WTC11 (cell line): ENCODE data around the gene CCDC88A. TPM values are rescaled to one million over a fixed set of nuclear protein-coding genes. Genes with fewer than 3 reads are reported as not detected.

ENCODE experiments used
- ATAC-seq: fragments of 200-7000 bp; cut with Tn5 transposase; 2 replicates; pipeline ENCODE4 v1.10.0; 2021; ENCODE audit warnings: mild to moderate bottlenecking, moderate library complexity
- CTCF ChIA-PET: fragments of 300-600 bp; sonication (Branson Sonifier 250); formaldehyde crosslinking; loops from one replicate; lab custom pipeline; 2021; ENCODE audit warnings: antibody characterized with exemption; lab: Charles Lee
- POLR2A ChIA-PET: fragments of 350-600 bp; sonication (Branson Sonifier 250); formaldehyde crosslinking; loops from one replicate; lab custom pipeline; 2021; ENCODE audit warnings: antibody characterized with exemption; lab: Charles Lee
- DNase-seq: peaks from one replicate; pipeline ENCODE4 v3.0.0; 2021; ENCODE audit warnings: low spot score
- H3K27ac Mint-ChIP-seq: 2 replicates; pipeline ENCODE4 v1.8.0; 2021; ENCODE audit warnings: mixed read lengths
- H3K27me3 Mint-ChIP-seq: 2 replicates; pipeline ENCODE4 v1.8.0; 2021; ENCODE audit warnings: low read depth, mild to moderate bottlenecking, moderate library complexity, mixed read lengths
- H3K36me3 Mint-ChIP-seq: 2 replicates; pipeline ENCODE4 v1.8.0; 2021; ENCODE audit warnings: mixed read lengths
- H3K4me1 Mint-ChIP-seq: 2 replicates; pipeline ENCODE4 v1.8.0; 2022; ENCODE audit warnings: mixed read lengths
- H3K4me3 Mint-ChIP-seq: 2 replicates; pipeline ENCODE4 v1.8.0; 2021; ENCODE audit warnings: mild to moderate bottlenecking, moderate library complexity, mixed read lengths
- H3K9me3 Mint-ChIP-seq: 2 replicates; pipeline ENCODE4 v1.8.0; 2021; ENCODE audit warnings: mixed read lengths
- ATF2 ChIP-seq: sonication (generic); formaldehyde crosslinking; IDR thresholded peaks from 2 replicates; pipeline ENCODE4 v1.8.1; 2022; ENCODE audit warnings: low read depth, missing genetic modification reagents, borderline replicate concordance
- ATF3 ChIP-seq: sonication (generic); formaldehyde crosslinking; conservative IDR thresholded peaks from 2 replicates; pipeline ENCODE4 v1.8.1; 2022; ENCODE audit warnings: mild to moderate bottlenecking, missing genetic modification reagents
- CDX4 ChIP-seq: fragments of 250-450 bp; sonication (Bioruptor Pico); IDR thresholded peaks from 2 replicates; pipeline ENCODE4 v1.9.0; 2021; ENCODE audit warnings: moderate library complexity, mild to moderate bottlenecking, inconsistent platforms, borderline replicate concordance
- CREM ChIP-seq: sonication (generic); formaldehyde crosslinking; IDR thresholded peaks from 2 replicates; pipeline ENCODE4 v1.8.1; 2022; ENCODE audit warnings: mild to moderate bottlenecking, missing genetic modification reagents, moderate library complexity
- ERG ChIP-seq: fragments of 250-450 bp; sonication (Bioruptor Pico); IDR thresholded peaks from 2 replicates; pipeline ENCODE4 v1.8.0; 2021; ENCODE audit warnings: mild to moderate bottlenecking
- HMGA2 ChIP-seq: fragments of 250-450 bp; sonication (Bioruptor Pico); IDR thresholded peaks from 2 replicates; pipeline ENCODE4 v1.4.0; 2021; ENCODE audit warnings: mild to moderate bottlenecking, moderate library complexity
- JUN ChIP-seq: sonication (generic); formaldehyde crosslinking; IDR thresholded peaks from 2 replicates; pipeline ENCODE4 v1.8.0; 2023; ENCODE audit warnings: mild to moderate bottlenecking, missing genetic modification reagents
- MAX ChIP-seq: sonication (generic); formaldehyde crosslinking; IDR thresholded peaks from 2 replicates; pipeline ENCODE4 v1.8.0; 2022; ENCODE audit warnings: mild to moderate bottlenecking, missing genetic modification reagents
- MLX ChIP-seq: sonication (generic); formaldehyde crosslinking; IDR thresholded peaks from 2 replicates; pipeline ENCODE4 v1.8.1; 2023; ENCODE audit warnings: mild to moderate bottlenecking, missing genetic modification reagents, moderate library complexity
- MYBL2 ChIP-seq: sonication (generic); formaldehyde crosslinking; IDR thresholded peaks from 2 replicates; pipeline ENCODE4 v1.8.1; 2023; ENCODE audit warnings: mild to moderate bottlenecking, moderate library complexity, missing genetic modification reagents
- NFYB ChIP-seq: sonication (generic); formaldehyde crosslinking; conservative IDR thresholded peaks from 2 replicates; pipeline ENCODE4 v1.8.0; 2022; ENCODE audit warnings: low read depth, missing genetic modification reagents
- RORB ChIP-seq: fragments of 250-450 bp; sonication (Bioruptor Pico); IDR thresholded peaks from 2 replicates; pipeline ENCODE4 v1.9.0; 2021; ENCODE audit warnings: mild to moderate bottlenecking
- SP1 ChIP-seq: sonication (generic); formaldehyde crosslinking; conservative IDR thresholded peaks from 2 replicates; pipeline ENCODE4 v1.8.1; 2022; ENCODE audit warnings: missing genetic modification reagents
- ZBTB43 ChIP-seq: sonication (generic); formaldehyde crosslinking; IDR thresholded peaks from 2 replicates; pipeline ENCODE4 v1.8.1; 2023; ENCODE audit warnings: mild to moderate bottlenecking, missing genetic modification reagents
- ZNF121 ChIP-seq: sonication (generic); formaldehyde crosslinking; IDR thresholded peaks from 2 replicates; pipeline ENCODE4 v1.8.0; 2023; ENCODE audit warnings: missing genetic modification reagents
- ZNF138 ChIP-seq: sonication (generic); formaldehyde crosslinking; conservative IDR thresholded peaks from 2 replicates; pipeline ENCODE4 v1.8.1; 2022; ENCODE audit warnings: mild to moderate bottlenecking, moderate library complexity, missing genetic modification reagents
- ZNF219 ChIP-seq: sonication (generic); formaldehyde crosslinking; IDR thresholded peaks from 2 replicates; pipeline ENCODE4 v1.8.0; 2023; ENCODE audit warnings: missing genetic modification reagents, mild to moderate bottlenecking, borderline replicate concordance
- ZNF317 ChIP-seq: sonication (generic); formaldehyde crosslinking; IDR thresholded peaks from 2 replicates; pipeline ENCODE4 v1.8.1; 2023; ENCODE audit warnings: low read depth, mild to moderate bottlenecking, moderate library complexity, missing genetic modification reagents, borderline replicate concordance
- ZNF425 ChIP-seq: fragments of 250-450 bp; sonication (Bioruptor Pico); conservative IDR thresholded peaks from 2 replicates; pipeline ENCODE4 v1.9.0; 2021; ENCODE audit warnings: mild to moderate bottlenecking
- ZNF512 ChIP-seq: sonication (generic); formaldehyde crosslinking; IDR thresholded peaks from 2 replicates; pipeline ENCODE4 v1.8.1; 2022; ENCODE audit warnings: missing genetic modification reagents, borderline replicate concordance
- total RNA-seq: library from RNA; stranded (reverse); gene quantifications from 3 replicates; pipeline ENCODE4 v1.2.3, GENCODE V29; 2021

The CCDC88A gene
- total RNA-seq, 1 experiment from 2014 or later, result 97.5 TPM

GRCh38 chr2:55428258-55428657 is 8.6 kb upstream of the CCDC88A start:
- Mint-ChIP-seq H3K4me3 (no peak overlapping the region), H3K27ac (no peak overlapping the region), H3K9me3 (no peaks in the 10 kb centered on the region), H3K4me1 (no peaks in the 10 kb centered on the region), H3K27me3 (no peaks in the 10 kb centered on the region; the same call in 1 of the 2 replicates), H3K36me3 (no peaks in the 10 kb centered on the region)
- no peak for TF ChIP-seq ZNF219 (CRISPR knock-in tag)
- TF ChIP-seq ERG (CRISPR knock-in tag), result no peak
- TF ChIP-seq HMGA2 (CRISPR knock-in tag), result no peak
- no peak for TF ChIP-seq ZNF512
- no peak for TF ChIP-seq MLX (CRISPR knock-in tag)
- TF ChIP-seq MYBL2 (CRISPR knock-in tag), result no peak
- TF ChIP-seq ZNF317 (CRISPR knock-in tag), result no peak
- TF ChIP-seq JUN (CRISPR knock-in tag), result no peak
- TF ChIP-seq SP1, result no peak
- TF ChIP-seq CREM (CRISPR knock-in tag), result no peak
- no peak for TF ChIP-seq ATF2 (CRISPR knock-in tag)
- no peak for TF ChIP-seq ZNF138 (CRISPR knock-in tag)
- no peak for TF ChIP-seq ZNF425 (CRISPR knock-in tag)
- no peak for TF ChIP-seq RORB (CRISPR knock-in tag)
- no peak for TF ChIP-seq ATF3
- no peak for TF ChIP-seq MAX
- TF ChIP-seq ZNF121 (CRISPR knock-in tag), result no peak
- no peak for TF ChIP-seq NFYB (CRISPR knock-in tag)
- TF ChIP-seq ZBTB43 (CRISPR knock-in tag), result no peak
- TF ChIP-seq CDX4, result no peak
- CTCF ChIA-PET, result no interaction called here
- POLR2A ChIA-PET, result no interaction called here
- no peak for DNase-seq
- ATAC-seq, result no peak
